ENCODE data around the gene SPAG16.

The SPAG16 gene

DNA sequence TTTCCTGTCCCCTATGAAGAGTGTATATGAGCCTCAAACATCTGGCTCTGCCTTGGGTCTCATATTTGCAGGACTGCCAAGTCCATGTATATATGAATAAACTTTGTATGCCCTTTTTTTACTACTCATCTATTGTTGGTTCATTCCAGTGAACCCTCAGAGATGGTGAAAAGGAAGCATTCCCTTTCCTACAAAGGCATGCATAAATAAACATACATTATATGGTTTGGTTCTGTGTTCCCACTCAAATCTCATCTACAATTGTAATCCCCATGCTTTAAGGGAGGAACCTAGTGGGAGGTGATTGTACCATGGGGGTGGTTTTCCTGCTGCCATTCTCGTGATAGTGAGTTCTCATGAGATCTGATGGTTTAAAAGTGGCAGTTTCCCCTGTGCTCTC is 534.2 kb downstream of the SPAG16 start:
- no peak for DNase-seq (ENCODE audit: low read depth in 1 of 2, low spot score in 1 of 2)
- no peak for TF ChIP-seq POLR2AphosphoS5 (IDR thresholded peaks at IDR 0.05; ENCODE audit: low read depth)
- no peak for TF ChIP-seq GABPA (IDR thresholded peaks at IDR 0.05; ENCODE audit: low read depth)
- no peak for TF ChIP-seq SPI1 (IDR thresholded peaks at IDR 0.05; ENCODE audit: borderline replicate concordance, low read depth)
- TF ChIP-seq, protein P1, sequence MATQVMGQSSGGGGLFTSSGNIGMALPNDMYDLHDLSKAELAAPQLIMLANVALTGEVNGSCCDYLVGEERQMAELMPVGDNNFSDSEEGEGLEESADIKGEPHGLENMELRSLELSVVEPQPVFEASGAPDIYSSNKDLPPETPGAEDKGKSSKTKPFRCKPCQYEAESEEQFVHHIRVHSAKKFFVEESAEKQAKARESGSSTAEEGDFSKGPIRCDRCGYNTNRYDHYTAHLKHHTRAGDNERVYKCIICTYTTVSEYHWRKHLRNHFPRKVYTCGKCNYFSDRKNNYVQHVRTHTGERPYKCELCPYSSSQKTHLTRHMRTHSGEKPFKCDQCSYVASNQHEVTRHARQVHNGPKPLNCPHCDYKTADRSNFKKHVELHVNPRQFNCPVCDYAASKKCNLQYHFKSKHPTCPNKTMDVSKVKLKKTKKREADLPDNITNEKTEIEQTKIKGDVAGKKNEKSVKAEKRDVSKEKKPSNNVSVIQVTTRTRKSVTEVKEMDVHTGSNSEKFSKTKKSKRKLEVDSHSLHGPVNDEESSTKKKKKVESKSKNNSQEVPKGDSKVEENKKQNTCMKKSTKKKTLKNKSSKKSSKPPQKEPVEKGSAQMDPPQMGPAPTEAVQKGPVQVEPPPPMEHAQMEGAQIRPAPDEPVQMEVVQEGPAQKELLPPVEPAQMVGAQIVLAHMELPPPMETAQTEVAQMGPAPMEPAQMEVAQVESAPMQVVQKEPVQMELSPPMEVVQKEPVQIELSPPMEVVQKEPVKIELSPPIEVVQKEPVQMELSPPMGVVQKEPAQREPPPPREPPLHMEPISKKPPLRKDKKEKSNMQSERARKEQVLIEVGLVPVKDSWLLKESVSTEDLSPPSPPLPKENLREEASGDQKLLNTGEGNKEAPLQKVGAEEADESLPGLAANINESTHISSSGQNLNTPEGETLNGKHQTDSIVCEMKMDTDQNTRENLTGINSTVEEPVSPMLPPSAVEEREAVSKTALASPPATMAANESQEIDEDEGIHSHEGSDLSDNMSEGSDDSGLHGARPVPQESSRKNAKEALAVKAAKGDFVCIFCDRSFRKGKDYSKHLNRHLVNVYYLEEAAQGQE (IDR thresholded peaks at IDR 0.05; ENCODE audit: insufficient replicate concordance, low read depth): no peak
- TF ChIP-seq, protein P2, sequence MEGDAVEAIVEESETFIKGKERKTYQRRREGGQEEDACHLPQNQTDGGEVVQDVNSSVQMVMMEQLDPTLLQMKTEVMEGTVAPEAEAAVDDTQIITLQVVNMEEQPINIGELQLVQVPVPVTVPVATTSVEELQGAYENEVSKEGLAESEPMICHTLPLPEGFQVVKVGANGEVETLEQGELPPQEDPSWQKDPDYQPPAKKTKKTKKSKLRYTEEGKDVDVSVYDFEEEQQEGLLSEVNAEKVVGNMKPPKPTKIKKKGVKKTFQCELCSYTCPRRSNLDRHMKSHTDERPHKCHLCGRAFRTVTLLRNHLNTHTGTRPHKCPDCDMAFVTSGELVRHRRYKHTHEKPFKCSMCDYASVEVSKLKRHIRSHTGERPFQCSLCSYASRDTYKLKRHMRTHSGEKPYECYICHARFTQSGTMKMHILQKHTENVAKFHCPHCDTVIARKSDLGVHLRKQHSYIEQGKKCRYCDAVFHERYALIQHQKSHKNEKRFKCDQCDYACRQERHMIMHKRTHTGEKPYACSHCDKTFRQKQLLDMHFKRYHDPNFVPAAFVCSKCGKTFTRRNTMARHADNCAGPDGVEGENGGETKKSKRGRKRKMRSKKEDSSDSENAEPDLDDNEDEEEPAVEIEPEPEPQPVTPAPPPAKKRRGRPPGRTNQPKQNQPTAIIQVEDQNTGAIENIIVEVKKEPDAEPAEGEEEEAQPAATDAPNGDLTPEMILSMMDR (IDR thresholded peaks at IDR 0.05; ENCODE audit: insufficient read depth, low read length): no peak
- no peaks in the 10 kb centered on the region for H3K27me3 ChIP-seq (ENCODE audit: insufficient read depth, poor library complexity, severe bottlenecking)

DNA sequence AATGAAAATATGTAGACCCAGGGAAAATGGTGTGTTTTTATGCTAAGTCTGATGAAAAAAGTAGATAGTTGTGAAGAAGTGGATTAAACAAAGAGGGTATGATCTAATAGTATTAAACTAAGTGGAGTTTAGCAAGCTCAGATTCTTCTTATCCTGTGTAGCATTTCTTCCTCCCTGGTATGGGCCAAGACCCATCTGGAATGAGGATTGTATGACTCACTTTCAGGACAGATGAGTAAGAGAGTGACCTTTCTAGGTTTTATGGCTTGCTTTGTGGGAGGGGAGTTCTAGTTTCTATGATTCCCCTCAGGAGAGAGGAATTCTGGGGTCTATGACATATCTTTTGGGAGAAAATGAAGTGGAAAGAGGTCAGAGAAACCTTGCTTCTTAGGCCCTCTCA is 550.1 kb downstream of the SPAG16 start:
- no peaks in the 10 kb centered on the region for H3K27me3 ChIP-seq (ENCODE audit: insufficient read depth, poor library complexity, severe bottlenecking)
- no peak for DNase-seq (ENCODE audit: low read depth in 1 of 2, low spot score in 1 of 2)
- H3K27ac ChIP-seq (replicated peaks): no peak overlapping the region
- TF ChIP-seq GABPA (IDR thresholded peaks at IDR 0.05; ENCODE audit: low read depth) (no peak), POLR2AphosphoS5 (IDR thresholded peaks at IDR 0.05; ENCODE audit: low read depth) (no peak)
- TF ChIP-seq, protein P2 (IDR thresholded peaks at IDR 0.05; ENCODE audit: insufficient read depth, low read length): no peak
- TF ChIP-seq, protein P1 (IDR thresholded peaks at IDR 0.05; ENCODE audit: insufficient replicate concordance, low read depth): no peak
- no peak overlapping the region for H3K4me3 ChIP-seq (replicated peaks; ENCODE audit: insufficient read depth, low read length)

More for the DNA sequence above, 534.2 kb downstream of the SPAG16 start:
- H3K4me3 ChIP-seq (replicated peaks; ENCODE audit: insufficient read depth, low read length): no peak overlapping the region
- no peak overlapping the region for H3K27ac ChIP-seq (replicated peaks)

- Histone ChIP-seq H3K4me3 (replicated peaks; ENCODE audit: insufficient read depth, low read length) (no peak overlapping the region), H3K27ac (replicated peaks) (no peak overlapping the region), H3K27me3 (ENCODE audit: insufficient read depth, poor library complexity, severe bottlenecking) (no peaks in the 10 kb centered on the region)
- TF ChIP-seq POLR2AphosphoS5 (IDR thresholded peaks at IDR 0.05; ENCODE audit: low read depth) (no peak), GABPA (IDR thresholded peaks at IDR 0.05; ENCODE audit: low read depth) (no peak), SPI1 (IDR thresholded peaks at IDR 0.05; ENCODE audit: borderline replicate concordance, low read depth) (no peak)
- TF ChIP-seq, protein P2 (IDR thresholded peaks at IDR 0.05; ENCODE audit: insufficient read depth, low read length): no peak
- TF ChIP-seq, protein P1 (IDR thresholded peaks at IDR 0.05; ENCODE audit: insufficient replicate concordance, low read depth): no peak
- DNase-seq (ENCODE audit: low read depth in 1 of 2, low spot score in 1 of 2): no peak
Measured at GRCh38 chr2:213834746-213835145, 550.5 kb downstream of the SPAG16 start.

All from HL-60 (cell line).